IPS-11a (cell line): ENCODE data around the gene TMED10.

ENCODE experiments used
- H3K4me3 ChIP-seq: one replicate; pipeline ENCODE4 v1.5.1; 2013; ENCODE audit warnings: low read depth, low read length, control low read depth

The TMED10 gene

GRCh38 chr14:75088566-75089373 lies 87.6 kb downstream of the TMED10 start:
- H3K4me3 ChIP-seq: no peak overlapping the region

- no peak overlapping the region for H3K4me3 ChIP-seq
Measured at GRCh38 chr14:75088153-75088552, 88.3 kb downstream of the TMED10 start.

GRCh38 chr14:75084513-75084912 lies 91.9 kb downstream of the TMED10 start:
- H3K4me3 ChIP-seq: no peak overlapping the region

- no peak overlapping the region for H3K4me3 ChIP-seq
Measured at GRCh38 chr14:75083271-75083670, 93.1 kb downstream of the TMED10 start.

- H3K4me3 ChIP-seq: no peak overlapping the region
Measured at GRCh38 chr14:75081660-75082229, 94.7 kb downstream of the TMED10 start.
